Skeletal muscle satellite cell (primary cell): ENCODE results near the gene HTT.

ENCODE experiments used
- H3K27me3 ChIP-seq: 2 replicates; pipeline ENCODE4 v1.7.0; 2013; ENCODE audit warnings: low read length; ENCODE audit not compliant: control insufficient read depth, insufficient read depth
- H3K36me3 ChIP-seq: 2 replicates; pipeline ENCODE4 v1.7.0; 2013; ENCODE audit warnings: mild to moderate bottlenecking, control low read depth, low read length; ENCODE audit not compliant: insufficient read depth
- H3K4me1 ChIP-seq: 2 replicates; pipeline ENCODE4 v1.7.0; 2013; ENCODE audit warnings: low read length; ENCODE audit not compliant: control insufficient read depth, insufficient read depth
- H3K4me2 ChIP-seq: 2 replicates; pipeline ENCODE4 v1.7.0; 2013; ENCODE audit warnings: mild to moderate bottlenecking, low read length
- H3K4me3 ChIP-seq: 2 replicates; pipeline ENCODE4 v1.7.0; 2013; ENCODE audit warnings: low read length
- H3K9ac ChIP-seq: 2 replicates; pipeline ENCODE4 v1.7.0; 2013; ENCODE audit warnings: mild to moderate bottlenecking, low read depth, low read length, moderate library complexity
- H3K9me3 ChIP-seq: replicated peaks from 2 replicates; pipeline ENCODE4 v1.7.0; 2013; ENCODE audit warnings: mild to moderate bottlenecking, control low read depth, low read length

Gene HTT

GRCh38 chr4:3225936-3226335 lies 151.5 kb downstream of the HTT start:
- H3K4me3 ChIP-seq: no peak overlapping the region
- peaks cover 70% of the 10 kb centered on the region for H3K36me3 ChIP-seq
- no peak overlapping the region for H3K9ac ChIP-seq

GRCh38 chr4:3226467-3226866 lies 152.0 kb downstream of the HTT start:
- peaks cover 13% of the 10 kb centered on the region for H3K4me1 ChIP-seq
- no peak overlapping the region for H3K4me3 ChIP-seq

More at GRCh38 chr4:3225936-3226335, 151.5 kb downstream of the HTT start:
- H3K27me3 ChIP-seq: no peaks in the 10 kb centered on the region
- no peak overlapping the region for H3K4me2 ChIP-seq
- no peaks in the 10 kb centered on the region for H3K9me3 ChIP-seq
- peaks cover 9% of the 10 kb centered on the region for H3K4me1 ChIP-seq

GRCh38 chr4:3226944-3227343 lies 152.5 kb downstream of the HTT start:
- Histone ChIP-seq H3K36me3 (peaks cover 72% of the 10 kb centered on the region), H3K27me3 (no peaks in the 10 kb centered on the region), H3K9me3 (no peaks in the 10 kb centered on the region), H3K4me3 (no peak overlapping the region), H3K4me2 (no peak overlapping the region), H3K4me1 (peaks cover 13% of the 10 kb centered on the region), H3K9ac (no peak overlapping the region)

More at GRCh38 chr4:3226467-3226866, 152.0 kb downstream of the HTT start:
- H3K9me3 ChIP-seq: no peaks in the 10 kb centered on the region
- no peak overlapping the region for H3K4me2 ChIP-seq
- H3K36me3 ChIP-seq: peaks cover 72% of the 10 kb centered on the region
- no peak overlapping the region for H3K9ac ChIP-seq
- H3K27me3 ChIP-seq: no peaks in the 10 kb centered on the region

- Histone ChIP-seq H3K4me1 (peaks cover 13% of the 10 kb centered on the region), H3K4me2 (no peak overlapping the region), H3K4me3 (no peak overlapping the region), H3K9me3 (no peaks in the 10 kb centered on the region), H3K27me3 (no peaks in the 10 kb centered on the region), H3K36me3 (peaks cover 73% of the 10 kb centered on the region), H3K9ac (no peak overlapping the region)
Observed at GRCh38 chr4:3227878-3228675, 153.6 kb downstream of the HTT start.

- Histone ChIP-seq H3K4me2 (no peak overlapping the region), H3K9me3 (no peaks in the 10 kb centered on the region), H3K36me3 (peaks cover 74% of the 10 kb centered on the region), H3K27me3 (no peaks in the 10 kb centered on the region), H3K4me1 (peaks cover 13% of the 10 kb centered on the region), H3K9ac (no peak overlapping the region), H3K4me3 (no peak overlapping the region)
Observed at GRCh38 chr4:3228881-3229280, 154.4 kb downstream of the HTT start.

GRCh38 chr4:3229328-3229727 lies 154.8 kb downstream of the HTT start:
- peaks cover 72% of the 10 kb centered on the region for H3K36me3 ChIP-seq

GRCh38 chr4:3229964-3230363 lies 155.5 kb downstream of the HTT start:
- peaks cover 66% of the 10 kb centered on the region for H3K36me3 ChIP-seq
- no peak overlapping the region for H3K9ac ChIP-seq
- no peak overlapping the region for H3K4me3 ChIP-seq
- peaks cover 13% of the 10 kb centered on the region for H3K4me1 ChIP-seq
- H3K27me3 ChIP-seq: no peaks in the 10 kb centered on the region
- H3K9me3 ChIP-seq: no peaks in the 10 kb centered on the region
- no peak overlapping the region for H3K4me2 ChIP-seq

More at GRCh38 chr4:3229328-3229727, 154.8 kb downstream of the HTT start:
- no peak overlapping the region for H3K4me2 ChIP-seq
- peaks cover 13% of the 10 kb centered on the region for H3K4me1 ChIP-seq
- H3K9ac ChIP-seq: no peak overlapping the region
- no peaks in the 10 kb centered on the region for H3K9me3 ChIP-seq
- H3K27me3 ChIP-seq: no peaks in the 10 kb centered on the region
- H3K4me3 ChIP-seq: no peak overlapping the region

- no peaks in the 10 kb centered on the region for H3K27me3 ChIP-seq
- H3K4me2 ChIP-seq: no peak overlapping the region
- H3K4me1 ChIP-seq: peaks cover 13% of the 10 kb centered on the region
- no peak overlapping the region for H3K9ac ChIP-seq
- peaks cover 70% of the 10 kb centered on the region for H3K36me3 ChIP-seq
- no peak overlapping the region for H3K4me3 ChIP-seq
- no peaks in the 10 kb centered on the region for H3K9me3 ChIP-seq
Observed at GRCh38 chr4:3231471-3231870, 157.0 kb downstream of the HTT start.

DNA sequence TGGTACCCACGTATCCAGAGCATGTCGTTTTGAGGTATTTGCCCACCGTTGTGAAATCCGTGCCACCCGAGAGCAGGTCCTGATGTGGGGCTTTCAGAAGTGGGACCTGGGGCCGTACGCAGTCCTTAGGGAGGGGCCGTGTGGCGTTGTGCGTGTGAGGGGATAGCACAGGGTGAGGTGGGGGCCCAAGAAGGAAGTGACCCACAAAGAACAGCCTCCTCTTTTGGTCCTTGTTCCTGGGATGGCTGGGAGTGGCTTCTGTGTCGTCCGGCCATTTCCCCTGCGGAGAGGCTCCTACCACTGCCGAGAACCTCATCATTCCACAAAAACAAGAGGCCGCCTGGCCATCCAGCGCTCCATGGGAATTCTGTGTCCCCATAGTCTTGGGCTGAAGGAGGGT lies 157.5 kb downstream of the HTT start:
- Histone ChIP-seq H3K9ac (no peak overlapping the region), H3K4me3 (no peak overlapping the region), H3K36me3 (peaks cover 66% of the 10 kb centered on the region), H3K4me1 (peaks cover 13% of the 10 kb centered on the region), H3K9me3 (no peaks in the 10 kb centered on the region), H3K4me2 (no peak overlapping the region), H3K27me3 (no peaks in the 10 kb centered on the region)

- H3K36me3 ChIP-seq: peaks cover 69% of the 10 kb centered on the region
- H3K9ac ChIP-seq: no peak overlapping the region
Observed at GRCh38 chr4:3232871-3233271, 158.4 kb downstream of the HTT start.

GRCh38 chr4:3233391-3234071 lies 159.1 kb downstream of the HTT start:
- H3K9me3 ChIP-seq: no peaks in the 10 kb centered on the region
- H3K9ac ChIP-seq: no peak overlapping the region
- H3K36me3 ChIP-seq: peaks cover 66% of the 10 kb centered on the region

More at GRCh38 chr4:3232871-3233271, 158.4 kb downstream of the HTT start:
- Histone ChIP-seq H3K27me3 (no peaks in the 10 kb centered on the region), H3K4me2 (no peak overlapping the region), H3K9me3 (no peaks in the 10 kb centered on the region), H3K4me3 (no peak overlapping the region), H3K4me1 (peaks cover 11% of the 10 kb centered on the region)

More at GRCh38 chr4:3233391-3234071, 159.1 kb downstream of the HTT start:
- no peak overlapping the region for H3K4me2 ChIP-seq
- no peaks in the 10 kb centered on the region for H3K27me3 ChIP-seq
- H3K4me1 ChIP-seq: peaks cover 5% of the 10 kb centered on the region
- no peak overlapping the region for H3K4me3 ChIP-seq
